Endothelial cell (in vitro differentiated cells): ENCODE measurements around the gene BTBD8. TPM values are rescaled to one million over a fixed set of nuclear protein-coding genes. Genes with fewer than 3 reads are reported as not detected.
A peak's percentile ranks its signal among the peaks of the same experiment; 100 is the strongest.

ENCODE experiments used
- DNase-seq: peaks from one replicate; pipeline ENCODE4 v3.0.0; 2021; ENCODE audit warnings: low spot score
- H3K27ac Mint-ChIP-seq: one replicate; pipeline ENCODE4 v1.8.0; 2021; ENCODE audit warnings: mixed read lengths, inconsistent platforms; ENCODE audit not compliant: unreplicated experiment
- H3K27me3 Mint-ChIP-seq: one replicate; pipeline ENCODE4 v1.8.0; 2021; ENCODE audit warnings: mild to moderate bottlenecking, moderate library complexity, mixed read lengths, inconsistent platforms; ENCODE audit not compliant: unreplicated experiment
- H3K36me3 Mint-ChIP-seq: one replicate; pipeline ENCODE4 v1.8.0; 2021; ENCODE audit warnings: mild to moderate bottlenecking, low read depth, mixed read lengths, inconsistent platforms; ENCODE audit not compliant: unreplicated experiment
- H3K4me1 Mint-ChIP-seq: one replicate; pipeline ENCODE4 v1.8.0; 2021; ENCODE audit warnings: mild to moderate bottlenecking, mixed read lengths, inconsistent platforms; ENCODE audit not compliant: unreplicated experiment
- H3K4me3 Mint-ChIP-seq: one replicate; pipeline ENCODE4 v1.8.0; 2021; ENCODE audit warnings: mild to moderate bottlenecking, mixed read lengths, inconsistent platforms; ENCODE audit not compliant: unreplicated experiment
- H3K9me3 Mint-ChIP-seq: one replicate; pipeline ENCODE4 v1.8.0; 2021; ENCODE audit warnings: mixed read lengths, inconsistent platforms; ENCODE audit not compliant: unreplicated experiment
- CTCF ChIP-seq: fragments of 200-600 bp; sonication (generic); IDR thresholded peaks from one replicate; pipeline ENCODE4 v1.5.0; 2021; ENCODE audit warnings: antibody characterized with exemption; ENCODE audit not compliant: unreplicated experiment
- total RNA-seq: library from RNA; stranded (reverse); fragmentation: NEBNext Ultra II Directional; extraction: Animal tissue kit (Norgen Biotek cat#: 25700); gene quantifications from one replicate; pipeline ENCODE4 v1.2.1, GENCODE V29; 2021; ENCODE audit not compliant: unreplicated experiment

Gene BTBD8
- total RNA-seq, 1 donor from 2014 or later, result 4.0 TPM

GRCh38 chr1:92125204-92125603, 45.1 kb downstream of the BTBD8 start:
- Mint-ChIP-seq H3K27ac (peak overlapping the region; percentile 87), H3K4me1 (peaks cover 16% of the 10 kb centered on the region), H3K4me3 (no peak overlapping the region), H3K9me3 (no peaks in the 10 kb centered on the region), H3K27me3 (peaks cover 2% of the 10 kb centered on the region), H3K36me3 (no peaks in the 10 kb centered on the region)
- DNase-seq, result peak; percentile 9
- TF ChIP-seq CTCF, result no peak

GRCh38 chr1:92126088-92126487, 45.9 kb downstream of the BTBD8 start:
- no peak overlapping the region for H3K27ac Mint-ChIP-seq

GRCh38 chr1:92134331-92134730, 54.2 kb downstream of the BTBD8 start:
- no peak for TF ChIP-seq CTCF
- Mint-ChIP-seq H3K4me3 (no peak overlapping the region), H3K36me3 (no peaks in the 10 kb centered on the region), H3K9me3 (no peaks in the 10 kb centered on the region), H3K27me3 (no peaks in the 10 kb centered on the region), H3K4me1 (peaks cover 3% of the 10 kb centered on the region), H3K27ac (no peak overlapping the region)
- no peak for DNase-seq

More at GRCh38 chr1:92126088-92126487, 45.9 kb downstream of the BTBD8 start:
- no peak for TF ChIP-seq CTCF
- no peak for DNase-seq
- Mint-ChIP-seq H3K4me3 (no peak overlapping the region), H3K27me3 (peaks cover 2% of the 10 kb centered on the region), H3K9me3 (no peaks in the 10 kb centered on the region), H3K36me3 (no peaks in the 10 kb centered on the region), H3K4me1 (peaks cover 16% of the 10 kb centered on the region)

- no peak for TF ChIP-seq CTCF
- no peak for DNase-seq
- Mint-ChIP-seq H3K9me3 (no peaks in the 10 kb centered on the region), H3K4me1 (peaks cover 3% of the 10 kb centered on the region), H3K4me3 (no peak overlapping the region), H3K27me3 (no peaks in the 10 kb centered on the region), H3K36me3 (no peaks in the 10 kb centered on the region), H3K27ac (no peak overlapping the region)
These were observed 56.2 kb downstream of the BTBD8 start for GRCh38 chr1:92136341-92136740.

GRCh38 chr1:92154934-92155333, 74.8 kb downstream of the BTBD8 start:
- no peaks in the 10 kb centered on the region for H3K4me1 Mint-ChIP-seq
- DNase-seq, result no peak
- H3K27ac Mint-ChIP-seq, result no peak overlapping the region
- no peaks in the 10 kb centered on the region for H3K27me3 Mint-ChIP-seq
- TF ChIP-seq CTCF, result no peak
- no peaks in the 10 kb centered on the region for H3K9me3 Mint-ChIP-seq
- no peak overlapping the region for H3K4me3 Mint-ChIP-seq
- H3K36me3 Mint-ChIP-seq, result peaks cover 7% of the 10 kb centered on the region
